ENCODE results near the gene ZNF516.

ZNF516 gene

DNA sequence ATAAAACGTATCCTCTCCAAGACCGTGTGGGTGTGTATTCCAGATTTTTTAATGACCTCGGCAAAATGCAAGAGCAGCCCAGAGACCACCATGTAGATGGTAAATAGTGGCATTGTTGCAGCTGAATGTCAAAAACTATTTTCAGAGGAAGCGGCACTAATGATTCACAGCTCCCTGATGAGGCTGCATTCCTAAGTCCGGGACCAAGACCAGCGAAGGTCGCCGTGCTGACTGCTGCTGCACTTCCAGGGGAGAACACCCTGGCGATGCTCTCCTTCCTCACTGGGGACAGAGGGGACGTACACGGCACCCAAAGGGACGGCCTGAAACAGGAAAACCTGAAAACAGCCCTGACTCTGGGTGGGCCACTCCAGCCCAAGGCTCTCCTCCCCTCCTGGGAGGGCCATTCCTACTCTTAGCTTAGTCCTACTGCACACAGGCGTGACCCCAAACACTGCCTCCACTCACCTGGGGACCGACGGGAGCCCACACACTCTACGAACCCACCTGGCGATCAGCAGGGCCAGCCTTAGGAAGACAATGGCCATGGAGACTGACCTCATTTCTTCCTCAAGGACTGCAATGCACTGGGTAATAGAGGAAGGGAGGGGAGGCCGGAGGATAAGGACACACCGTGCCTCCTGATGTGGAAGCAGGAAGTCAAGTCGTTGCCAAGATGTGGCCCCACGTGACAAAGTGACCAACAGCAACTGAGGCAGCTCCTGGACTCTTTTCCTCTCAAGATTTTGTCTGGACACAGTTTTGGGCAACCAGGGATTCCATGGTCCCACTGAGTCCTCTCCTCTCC, 82.8 kb downstream of the ZNF516 start:
- no peak for DNase-seq (ENCODE audit: low read depth)
- no peak overlapping the region for H3K4me3 ChIP-seq (ENCODE audit: low read depth, low read length)
- TF ChIP-seq, protein P1, sequence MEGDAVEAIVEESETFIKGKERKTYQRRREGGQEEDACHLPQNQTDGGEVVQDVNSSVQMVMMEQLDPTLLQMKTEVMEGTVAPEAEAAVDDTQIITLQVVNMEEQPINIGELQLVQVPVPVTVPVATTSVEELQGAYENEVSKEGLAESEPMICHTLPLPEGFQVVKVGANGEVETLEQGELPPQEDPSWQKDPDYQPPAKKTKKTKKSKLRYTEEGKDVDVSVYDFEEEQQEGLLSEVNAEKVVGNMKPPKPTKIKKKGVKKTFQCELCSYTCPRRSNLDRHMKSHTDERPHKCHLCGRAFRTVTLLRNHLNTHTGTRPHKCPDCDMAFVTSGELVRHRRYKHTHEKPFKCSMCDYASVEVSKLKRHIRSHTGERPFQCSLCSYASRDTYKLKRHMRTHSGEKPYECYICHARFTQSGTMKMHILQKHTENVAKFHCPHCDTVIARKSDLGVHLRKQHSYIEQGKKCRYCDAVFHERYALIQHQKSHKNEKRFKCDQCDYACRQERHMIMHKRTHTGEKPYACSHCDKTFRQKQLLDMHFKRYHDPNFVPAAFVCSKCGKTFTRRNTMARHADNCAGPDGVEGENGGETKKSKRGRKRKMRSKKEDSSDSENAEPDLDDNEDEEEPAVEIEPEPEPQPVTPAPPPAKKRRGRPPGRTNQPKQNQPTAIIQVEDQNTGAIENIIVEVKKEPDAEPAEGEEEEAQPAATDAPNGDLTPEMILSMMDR (IDR thresholded peaks at IDR 0.05; ENCODE audit: control insufficient read depth, extremely low read depth, insufficient read depth), result no peak

DNA sequence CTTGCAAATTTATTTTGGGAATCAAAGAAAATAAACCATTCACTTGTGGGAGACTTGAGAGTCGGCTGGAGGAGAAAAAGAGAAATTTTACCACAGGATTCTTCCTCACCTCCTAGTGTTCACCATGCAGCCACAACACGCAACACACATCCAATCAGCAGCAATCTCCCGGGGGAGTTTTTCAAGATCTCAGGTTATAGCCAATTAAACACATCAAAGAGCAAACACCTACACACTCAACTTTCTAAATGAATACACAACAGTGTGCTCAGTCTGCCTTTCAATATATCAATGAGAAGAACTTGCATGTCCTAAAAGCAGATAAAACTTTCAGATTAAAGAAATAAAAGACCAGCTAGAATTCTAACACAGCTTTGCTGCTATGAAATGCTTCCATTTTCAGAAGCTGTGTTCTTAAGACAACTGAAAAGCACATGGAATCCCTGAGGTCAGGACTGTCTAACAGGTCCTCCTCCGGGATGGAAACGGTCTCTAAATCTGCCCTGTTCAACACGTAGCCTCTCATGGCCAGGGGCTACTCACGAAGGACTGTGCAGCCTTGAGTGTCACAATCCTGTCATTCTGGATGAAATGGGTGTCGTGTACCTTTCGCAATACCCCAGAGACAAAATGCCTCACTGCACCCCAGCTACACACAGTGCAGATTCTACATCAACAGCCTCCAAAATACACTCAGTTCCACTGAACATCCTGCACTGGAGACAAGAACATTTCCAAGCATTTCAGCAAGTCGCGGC, 84.2 kb downstream of the ZNF516 start:
- H3K4me3 ChIP-seq (ENCODE audit: low read depth, low read length), result no peak overlapping the region
- DNase-seq (ENCODE audit: low read depth), result no peak
- TF ChIP-seq, protein P1 (IDR thresholded peaks at IDR 0.05; ENCODE audit: control insufficient read depth, extremely low read depth, insufficient read depth), result no peak

DNA sequence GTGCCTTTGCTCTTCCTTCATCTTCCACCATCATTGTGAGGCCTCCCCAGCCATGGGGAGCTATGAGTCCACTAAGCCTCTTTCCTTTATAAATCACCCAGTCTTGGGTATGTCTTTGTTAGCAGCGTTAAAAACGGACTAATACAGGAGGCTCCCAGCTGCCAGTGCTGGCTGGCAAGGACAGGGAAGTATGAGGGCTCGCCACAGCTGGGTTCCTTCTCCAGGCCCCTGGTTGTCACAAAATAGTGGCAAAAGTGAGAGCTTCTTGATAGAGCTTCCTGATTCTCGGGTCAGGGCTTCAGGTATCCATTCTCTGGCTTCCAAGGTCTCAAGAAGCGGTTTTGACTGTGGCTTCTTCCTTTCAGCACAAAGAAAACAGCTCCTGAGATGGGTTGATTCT, 85.0 kb downstream of the ZNF516 start:
- no peak for DNase-seq (ENCODE audit: low read depth)
- TF ChIP-seq, protein P1 (IDR thresholded peaks at IDR 0.05; ENCODE audit: control insufficient read depth, extremely low read depth, insufficient read depth), result no peak
- no peak overlapping the region for H3K4me3 ChIP-seq (ENCODE audit: low read depth, low read length)

DNA sequence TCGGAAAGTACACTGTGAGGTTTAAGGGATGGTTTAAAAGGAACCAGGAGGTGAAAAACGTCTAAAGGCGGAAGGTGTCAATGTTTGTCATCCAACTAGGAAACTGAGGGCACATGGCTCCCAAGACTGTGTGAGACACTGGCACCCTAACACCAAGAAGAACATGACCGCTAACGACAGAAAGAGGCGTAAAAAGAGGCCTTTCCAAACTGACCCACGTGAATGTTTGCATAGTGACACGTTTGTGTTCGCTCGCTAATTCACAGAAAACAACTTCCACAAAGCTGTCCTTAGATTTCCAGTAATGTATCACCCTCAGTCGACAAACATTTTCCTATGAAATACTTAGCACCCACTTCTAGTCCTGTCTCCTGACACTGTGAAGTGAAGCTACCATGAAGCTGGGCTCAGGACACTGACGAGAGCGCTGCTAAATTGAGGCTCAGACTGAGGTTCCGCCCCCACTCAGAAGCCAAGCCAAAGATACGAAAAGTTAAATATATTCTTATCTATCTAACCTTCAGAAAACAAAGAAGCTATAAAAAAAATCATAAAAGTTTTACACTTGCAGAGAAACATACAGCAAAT, 86.5 kb downstream of the ZNF516 start:
- peak; percentile 31 for DNase-seq (ENCODE audit: low read depth)
- H3K4me3 ChIP-seq (ENCODE audit: low read depth, low read length), result no peak overlapping the region
- TF ChIP-seq, protein P1 (IDR thresholded peaks at IDR 0.05; ENCODE audit: control insufficient read depth, extremely low read depth, insufficient read depth), result no peak

DNA sequence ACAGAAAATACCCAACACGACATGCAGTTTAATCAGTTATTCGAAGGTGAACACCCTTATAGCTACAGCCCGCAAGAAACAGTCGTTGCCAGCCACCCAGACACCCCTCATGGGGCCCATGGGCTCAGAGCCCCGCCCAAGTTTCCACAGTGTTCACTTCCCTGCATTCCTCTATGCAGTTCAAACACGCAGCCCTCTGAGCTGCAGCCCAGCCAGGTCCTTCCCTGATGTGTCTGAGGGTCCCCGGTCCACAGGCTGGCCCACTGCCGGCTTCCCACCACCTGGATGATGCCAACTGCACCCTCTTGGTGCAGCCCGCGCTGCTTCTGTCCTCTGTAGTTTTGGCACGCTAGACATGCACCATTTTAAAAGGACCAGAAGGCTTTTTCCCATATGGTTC, 87.4 kb downstream of the ZNF516 start:
- TF ChIP-seq, protein P1 (IDR thresholded peaks at IDR 0.05; ENCODE audit: control insufficient read depth, extremely low read depth, insufficient read depth), result no peak
- no peak overlapping the region for H3K4me3 ChIP-seq (ENCODE audit: low read depth, low read length)
- no peak for DNase-seq (ENCODE audit: low read depth)

DNA sequence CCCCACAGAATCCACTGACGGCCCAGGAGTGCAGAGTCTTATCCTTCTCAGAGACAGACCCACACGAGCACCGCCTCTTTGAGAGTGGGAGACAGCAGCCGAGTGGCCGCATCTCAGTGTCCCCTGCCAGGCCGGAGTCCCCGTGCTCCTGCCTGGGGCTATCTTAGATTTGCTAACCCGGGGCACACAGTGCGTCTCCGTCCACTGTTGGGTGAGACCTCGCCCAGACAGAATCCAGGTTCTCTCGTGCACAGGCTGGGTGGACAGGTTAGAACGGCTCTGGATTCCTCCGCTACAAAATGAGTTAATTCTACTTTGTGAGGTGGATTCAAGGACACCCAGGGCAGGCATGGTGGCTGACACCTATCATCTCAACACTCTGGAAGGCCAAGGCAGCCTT, 88.3 kb downstream of the ZNF516 start:
- TF ChIP-seq, protein P1 (IDR thresholded peaks at IDR 0.05; ENCODE audit: control insufficient read depth, extremely low read depth, insufficient read depth), result no peak
- H3K4me3 ChIP-seq (ENCODE audit: low read depth, low read length), result no peak overlapping the region
- no peak for DNase-seq (ENCODE audit: low read depth)
